Measurements from ENCODE around the gene PACSIN2.

- TF ChIP-seq CTCF (IDR thresholded peaks at IDR 0.05; ENCODE audit: low read depth, low read length, poor library complexity, severe bottlenecking) (no peak), EZH2phosphoT487 (IDR thresholded peaks at IDR 0.05; ENCODE audit: borderline replicate concordance, low read length) (no peak)
Observed at GRCh38 chr22:42974223-42974622, 40.7 kb downstream of the PACSIN2 start.

All from DOHH2 (cell line).